K562 (cell line): ENCODE data around the gene SEMA3C. TPM values are rescaled to one million over a fixed set of nuclear protein-coding genes. Genes with fewer than 3 reads are reported as not detected.

Experiments
- ATAC-seq: fragments of 200-7000 bp; cut with Tn5 transposase; 3 replicates; pipeline ENCODE4 v1.9.1; 2020; ENCODE audit warnings: moderate library complexity
- BruUV-seq: library from RNA; stranded (reverse); fragments of 400-500 nt; replicated peaks from 2 replicates; lab custom pipeline; 2021; lab: Mats Ljungman, UMichigan
- CTCF ChIA-PET: fragments of 300-600 bp; formaldehyde crosslinking; extraction: SDS; loops from one replicate; lab custom pipeline; 2021; ENCODE audit warnings: low intra/inter-chr PET ratio; lab: Yijun Ruan, JAX
- POLR2A ChIA-PET: fragments of 300-600, 350-650 bp; sonication (Branson Sonifier 250); formaldehyde crosslinking; extraction: SDS; loops from one replicate; lab custom pipeline; 2021; ENCODE audit warnings: antibody characterized with exemption, inconsistent platforms; lab: Yijun Ruan, JAX
- DNase-seq, 4 experiments: peaks; one replicate each; pipeline versions ENCODE4 v3.0.0 to v3.0.0-alpha.2; 2011 to 2018; ENCODE audit warnings: low spot score in 3 of 4, mixed read lengths in 3 of 4; ENCODE audit errors: extremely low read depth in 1 of 4
- FAIRE-seq: peaks from 2 replicates; lab custom pipeline; 2011; peaks lifted over from hg19 to GRCh38; lab: Jason Lieb, UNC
- H2AFZ ChIP-seq: 2 replicates; pipeline ENCODE4 v1.6.0; 2011; ENCODE audit warnings: low read depth, low read length, control low read depth, inconsistent platforms
- H3K27ac ChIP-seq: fragments of 200-600 bp; 3 replicates; pipeline ENCODE4 v1.8.0; 2011; ENCODE audit warnings: low read depth, mild to moderate bottlenecking, control low read depth, inconsistent platforms, low read length, moderate library complexity, mixed read lengths; ENCODE audit errors: extremely low read depth
- H3K27me3 ChIP-seq, 2 experiments: fragments of 300-600 bp in 1 of 2; 2 replicates in 1 of 2; 3 replicates in 1 of 2; pipeline versions ENCODE4 v1.6.0 to v1.8.0; 2011; ENCODE audit warnings: inconsistent platforms in 2 of 2, low read length in 2 of 2, mild to moderate bottlenecking in 1 of 2, mixed read lengths in 1 of 2, moderate library complexity in 1 of 2; ENCODE audit not compliant: control insufficient read depth in 2 of 2, insufficient read depth in 2 of 2
- H3K36me3 ChIP-seq: fragments of 300-600 bp; 3 replicates; pipeline ENCODE4 v1.8.0; 2011; ENCODE audit warnings: mild to moderate bottlenecking, low read length, inconsistent platforms; ENCODE audit not compliant: control insufficient read depth, insufficient read depth
- H3K4me1 ChIP-seq, 2 experiments: fragments of 200-600 bp in 1 of 2; replicated peaks in 1 of 2; 2 replicates in 1 of 2; 3 replicates in 1 of 2; pipeline versions ENCODE4 v1.5.1 to v1.8.0; 2011; ENCODE audit warnings: inconsistent platforms in 2 of 2, low read length in 2 of 2, mild to moderate bottlenecking in 1 of 2, mixed read lengths in 1 of 2, moderate library complexity in 1 of 2; ENCODE audit not compliant: control insufficient read depth in 2 of 2, insufficient read depth in 2 of 2
- H3K4me2 ChIP-seq: 2 replicates; pipeline ENCODE4 v1.6.1; 2011; ENCODE audit warnings: low read length, control low read depth, inconsistent platforms, mixed read lengths; ENCODE audit not compliant: insufficient read depth
- H3K4me3 ChIP-seq: fragments of 200-600 bp; sonication (generic), shearing (Covaris generic); 2 replicates; pipeline ENCODE4 v1.5.1; 2016; ENCODE audit warnings: control low read depth, inconsistent platforms
- H3K79me2 ChIP-seq: fragments of 200-600 bp; 3 replicates; pipeline ENCODE4 v1.8.0; 2011; ENCODE audit warnings: low read length, inconsistent platforms; ENCODE audit not compliant: control insufficient read depth, insufficient read depth
- H3K9ac ChIP-seq, 2 experiments: 2 replicates each; pipeline versions ENCODE4 v1.6.0 to v1.6.1; 2011; ENCODE audit warnings: low read depth in 2 of 2, low read length in 2 of 2, control low read depth in 1 of 2, inconsistent platforms in 1 of 2, mild to moderate bottlenecking in 1 of 2, mixed read lengths in 1 of 2; ENCODE audit not compliant: insufficient read depth in 1 of 2
- H3K9me1 ChIP-seq: one replicate; pipeline ENCODE4 v1.6.0; 2011; ENCODE audit warnings: inconsistent platforms, mild to moderate bottlenecking, low read length, moderate library complexity; ENCODE audit not compliant: control insufficient read depth, insufficient read depth
- H3K9me3 ChIP-seq: replicated peaks from 2 replicates; pipeline ENCODE4 v1.5.1; 2011; ENCODE audit warnings: low read depth, low read length, inconsistent platforms; ENCODE audit not compliant: control insufficient read depth, insufficient read depth
- H4K20me1 ChIP-seq: replicated peaks from 2 replicates; pipeline ENCODE4 v1.6.1; 2011; ENCODE audit warnings: low read length, inconsistent platforms, mixed read lengths; ENCODE audit not compliant: control insufficient read depth, insufficient read depth
- CXXC5 ChIP-seq: fragments of 250-450 bp; sonication (Bioruptor Pico); IDR thresholded peaks from 2 replicates; pipeline ENCODE4 v1.8.0; 2022; ENCODE audit warnings: inconsistent platforms, mild to moderate bottlenecking, moderate library complexity
- DMBX1 ChIP-seq: fragments of 250-450 bp; sonication (Bioruptor Pico); IDR thresholded peaks from 2 replicates; pipeline ENCODE4 v1.8.0; 2022; ENCODE audit warnings: inconsistent platforms, mild to moderate bottlenecking, moderate library complexity, borderline replicate concordance
- FOXP1 ChIP-seq: sonication (generic); formaldehyde crosslinking; IDR thresholded peaks from 2 replicates; pipeline ENCODE4 v1.8.0; 2022; ENCODE audit warnings: mild to moderate bottlenecking, missing genetic modification reagents
- HNRNPUL1 ChIP-seq: fragments of 200-400 bp; formaldehyde crosslinking; IDR thresholded peaks from 2 replicates; pipeline ENCODE4 v1.6.1; 2017; ENCODE audit warnings: low read length
- TCFL5 ChIP-seq: fragments of 250-450 bp; sonication (Bioruptor Pico); conservative IDR thresholded peaks from 2 replicates; pipeline ENCODE4 v1.6.1; 2021; ENCODE audit warnings: mild to moderate bottlenecking, moderate library complexity, matching md5 sums
- U2AF1 ChIP-seq: fragments of 200-400 bp; formaldehyde crosslinking; optimal IDR thresholded peaks from 2 replicates; pipeline ENCODE3; 2017; ENCODE audit warnings: mild to moderate bottlenecking, low read depth, low read length, moderate library complexity
- ZBTB7A ChIP-seq: IDR thresholded peaks from 2 replicates; pipeline ENCODE4 v1.6.1; 2011; ENCODE audit warnings: low read depth, mild to moderate bottlenecking, low read length, moderate library complexity, borderline replicate concordance; ENCODE audit not compliant: control insufficient read depth
- ZFP30 ChIP-seq: fragments of 250-450 bp; sonication (Bioruptor Pico); IDR thresholded peaks from 2 replicates; pipeline ENCODE4 v1.8.0; 2022; ENCODE audit warnings: moderate library complexity, mild to moderate bottlenecking, inconsistent platforms, borderline replicate concordance
- ZKSCAN1 ChIP-seq: fragments of 150-350 bp; IDR thresholded peaks from 2 replicates; pipeline ENCODE4 v1.6.1; 2016; ENCODE audit warnings: low read depth, low read length
- in situ Hi-C: fragments of 300-500 bp; cut with MboI; formaldehyde crosslinking; loops from 4 replicates; pipeline ENCODE4 v1.15.0; 2018; ENCODE audit warnings: inconsistent platforms, mixed read lengths
- intact Hi-C: fragments of 100-400 bp; cut with micrococcal nuclease; formaldehyde crosslinking; loops from 2 replicates; pipeline ENCODE4 v1.14.2; 2022
- polyA plus RNA-seq, 8 experiments: library from polyadenylated mRNA; depleted of rRNA in 4 of 8; stranded (reverse) in 5 of 8; unstranded in 3 of 8; fragments of >200 nt; fragmentation: Nextera tagmentation in 2 of 8; fragmentation: Illumina TruSeq in 1 of 8; extraction: Ambion mirVana in 2 of 8; extraction: Trizol in 1 of 8; gene quantifications; 2 replicates each; pipeline versions ENCODE4 v1.2.1 to v1.2.3, GENCODE V29; 2011 to 2014; ENCODE audit warnings: inconsistent platforms in 1 of 8, missing spikeins in 1 of 8
- total RNA-seq, 7 experiments: library from RNA; depleted of rRNA in 6 of 7; stranded (reverse); fragments of >200 nt in 6 of 7; fragmentation: Illumina TruSeq in 2 of 7; extraction: Trizol in 2 of 7; gene quantifications; 2 replicates each; pipeline versions ENCODE4 v1.2.1 to v1.2.3, GENCODE V29; 2011 to 2021; ENCODE audit warnings: low replicate concordance in 1 of 7
- TF ChIP-seq, protein P1 (sequence below), 2 experiments: fragments of 450-650 bp; IDR thresholded peaks; 2 replicates each; pipeline ENCODE4 v1.6.1; 2016
- TF ChIP-seq, protein P2 (sequence below): fragments of 250-450 bp; sonication (Bioruptor Pico); IDR thresholded peaks from 2 replicates; pipeline ENCODE4 v1.8.0; 2022; ENCODE audit warnings: inconsistent platforms
- TF ChIP-seq, protein P3 (sequence below): sonication (generic); IDR thresholded peaks from 2 replicates; pipeline ENCODE4 v1.6.1; 2016

Gene SEMA3C
- total and polyA plus RNA-seq, 9 of the 15 experiments (the other 6 are each of a cell fraction or from before 2014, with no cell fraction given), result 0.04 to 0.36 (median 0.12) TPM; not detected in 3

DNA sequence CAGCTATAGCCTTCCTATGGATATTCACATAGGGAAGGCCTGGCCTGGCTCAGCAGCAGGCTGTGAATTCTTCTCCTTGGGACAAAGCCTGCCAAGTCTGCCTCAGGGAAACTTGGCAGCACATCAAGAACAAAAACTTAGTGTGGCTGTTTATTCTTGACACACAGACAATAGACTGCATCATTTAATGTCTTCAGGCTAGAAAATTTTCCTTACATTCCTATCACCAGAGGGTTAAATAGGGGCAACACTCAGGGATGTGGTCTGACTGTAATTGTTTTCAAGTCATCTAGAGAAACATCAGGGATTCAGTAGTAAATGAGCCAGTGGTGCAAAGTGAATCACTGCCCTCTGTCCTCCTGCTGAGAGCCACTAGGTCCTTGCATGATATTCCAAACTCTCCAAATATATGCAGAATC is 137.3 kb downstream of the SEMA3C start:
- no TSS peak for BruUV-seq
- POLR2A ChIA-PET, result no interaction called here
- no peak overlapping the region for H3K27ac ChIP-seq

More for the DNA sequence above, 137.3 kb downstream of the SEMA3C start:
- Histone ChIP-seq H3K9ac (no peak overlapping the region), H3K79me2 (no peaks in the 10 kb centered on the region), H3K9me1 (no peaks in the 10 kb centered on the region), H3K4me1 (no peaks in the 10 kb centered on the region), H3K4me3 (no peak overlapping the region), H3K36me3 (no peaks in the 10 kb centered on the region), H3K9me3 (no peaks in the 10 kb centered on the region), H3K27me3 (no peaks in the 10 kb centered on the region), H2AFZ (no peak overlapping the region), H3K4me2 (no peak overlapping the region), H4K20me1 (no peaks in the 10 kb centered on the region; the same call in 1 of the 2 replicates)
- FAIRE-seq, result no peak
- in situ Hi-C loops (no loop called here), intact Hi-C loops (no loop called here)
- TF ChIP-seq HNRNPUL1, result no peak
- TF ChIP-seq, protein P1, sequence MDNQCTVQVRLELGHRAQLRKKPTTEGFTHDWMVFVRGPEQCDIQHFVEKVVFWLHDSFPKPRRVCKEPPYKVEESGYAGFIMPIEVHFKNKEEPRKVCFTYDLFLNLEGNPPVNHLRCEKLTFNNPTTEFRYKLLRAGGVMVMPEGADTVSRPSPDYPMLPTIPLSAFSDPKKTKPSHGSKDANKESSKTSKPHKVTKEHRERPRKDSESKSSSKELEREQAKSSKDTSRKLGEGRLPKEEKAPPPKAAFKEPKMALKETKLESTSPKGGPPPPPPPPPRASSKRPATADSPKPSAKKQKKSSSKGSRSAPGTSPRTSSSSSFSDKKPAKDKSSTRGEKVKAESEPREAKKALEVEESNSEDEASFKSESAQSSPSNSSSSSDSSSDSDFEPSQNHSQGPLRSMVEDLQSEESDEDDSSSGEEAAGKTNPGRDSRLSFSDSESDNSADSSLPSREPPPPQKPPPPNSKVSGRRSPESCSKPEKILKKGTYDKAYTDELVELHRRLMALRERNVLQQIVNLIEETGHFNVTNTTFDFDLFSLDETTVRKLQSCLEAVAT (IDR thresholded peaks at IDR 0.05), result no peak
- no peak for TF ChIP-seq DMBX1 (CRISPR knock-in tag)
- TF ChIP-seq, protein P2, sequence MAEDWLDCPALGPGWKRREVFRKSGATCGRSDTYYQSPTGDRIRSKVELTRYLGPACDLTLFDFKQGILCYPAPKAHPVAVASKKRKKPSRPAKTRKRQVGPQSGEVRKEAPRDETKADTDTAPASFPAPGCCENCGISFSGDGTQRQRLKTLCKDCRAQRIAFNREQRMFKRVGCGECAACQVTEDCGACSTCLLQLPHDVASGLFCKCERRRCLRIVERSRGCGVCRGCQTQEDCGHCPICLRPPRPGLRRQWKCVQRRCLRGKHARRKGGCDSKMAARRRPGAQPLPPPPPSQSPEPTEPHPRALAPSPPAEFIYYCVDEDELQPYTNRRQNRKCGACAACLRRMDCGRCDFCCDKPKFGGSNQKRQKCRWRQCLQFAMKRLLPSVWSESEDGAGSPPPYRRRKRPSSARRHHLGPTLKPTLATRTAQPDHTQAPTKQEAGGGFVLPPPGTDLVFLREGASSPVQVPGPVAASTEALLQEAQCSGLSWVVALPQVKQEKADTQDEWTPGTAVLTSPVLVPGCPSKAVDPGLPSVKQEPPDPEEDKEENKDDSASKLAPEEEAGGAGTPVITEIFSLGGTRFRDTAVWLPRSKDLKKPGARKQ (CRISPR knock-in tag), result no peak
- TF ChIP-seq CXXC5, result no peak
- no peak for TF ChIP-seq ZKSCAN1
- TF ChIP-seq TCFL5 (CRISPR knock-in tag), result no peak
- TF ChIP-seq, protein P3, sequence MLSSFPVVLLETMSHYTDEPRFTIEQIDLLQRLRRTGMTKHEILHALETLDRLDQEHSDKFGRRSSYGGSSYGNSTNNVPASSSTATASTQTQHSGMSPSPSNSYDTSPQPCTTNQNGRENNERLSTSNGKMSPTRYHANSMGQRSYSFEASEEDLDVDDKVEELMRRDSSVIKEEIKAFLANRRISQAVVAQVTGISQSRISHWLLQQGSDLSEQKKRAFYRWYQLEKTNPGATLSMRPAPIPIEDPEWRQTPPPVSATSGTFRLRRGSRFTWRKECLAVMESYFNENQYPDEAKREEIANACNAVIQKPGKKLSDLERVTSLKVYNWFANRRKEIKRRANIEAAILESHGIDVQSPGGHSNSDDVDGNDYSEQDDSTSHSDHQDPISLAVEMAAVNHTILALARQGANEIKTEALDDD, result no peak
- no peak for TF ChIP-seq ZFP30
- no peak for TF ChIP-seq ZBTB7A
- no peak for TF ChIP-seq FOXP1
- TF ChIP-seq U2AF1, result no peak
- no peak for DNase-seq
- CTCF ChIA-PET, result no interaction called here
- no peak for ATAC-seq
